H1 (cell line): ENCODE data around the gene RAB1B. TPM values are rescaled to one million over a fixed set of nuclear protein-coding genes. Genes with fewer than 3 reads are reported as not detected.

Experiments used
- CEBPB ChIP-seq: IDR thresholded peaks from 2 replicates; pipeline ENCODE4 v1.6.1; 2012; ENCODE audit warnings: low read depth, low read length
- CHD7 ChIP-seq: fragments of 300-600 bp; sonication (generic); IDR thresholded peaks from 2 replicates; pipeline ENCODE4 v1.7.1; 2012; ENCODE audit warnings: low read length, moderate library complexity, mild to moderate bottlenecking, inconsistent platforms; ENCODE audit not compliant: insufficient replicate concordance
- KDM4A ChIP-seq: IDR thresholded peaks from one replicate; pipeline ENCODE4 v1.7.1; 2012; ENCODE audit warnings: low read depth, mild to moderate bottlenecking, moderate library complexity, low read length, inconsistent platforms; ENCODE audit not compliant: severe bottlenecking
- NRF1 ChIP-seq: IDR thresholded peaks from 2 replicates; pipeline ENCODE4 v1.6.1; 2011; ENCODE audit warnings: mild to moderate bottlenecking, low read depth, low read length, improper control_type of control experiment
- PHF8 ChIP-seq: fragments of 200-600 bp; sonication (generic); conservative IDR thresholded peaks from 2 replicates; pipeline ENCODE4 v1.7.1; 2012; ENCODE audit warnings: low read depth, mild to moderate bottlenecking, inconsistent platforms, low read length, moderate library complexity
- RNF2 ChIP-seq: fragments of 200-900, 300-1000 bp; sonication (generic); IDR thresholded peaks from 2 replicates; pipeline ENCODE4 v1.7.1; 2016; ENCODE audit warnings: borderline replicate concordance, low read depth, mild to moderate bottlenecking, antibody characterized with exemption, low read length; ENCODE audit not compliant: poor library complexity, severe bottlenecking; ENCODE audit errors: missing control alignments
- polyA plus RNA-seq, 7 experiments: library from polyadenylated mRNA; depleted of rRNA in 3 of 7; stranded (reverse) in 5 of 7; unstranded in 2 of 7; fragments of >200 nt in 5 of 7; fragments of 200-250 nt in 2 of 7; gene quantifications; 1 replicate in 5 of 7; 2 replicates in 1 of 7; 4 replicates in 1 of 7; pipeline versions ENCODE4 v1.2.1 to v1.2.3, GENCODE V29; 2011 to 2013; ENCODE audit warnings: missing spikeins in 2 of 7, mixed read lengths in 2 of 7
- total RNA-seq: library from RNA; stranded (reverse); fragmentation: NEBNext Ultra II Directional; extraction: Animal tissue kit (Norgen Biotek cat#: 25700); gene quantifications from 2 replicates; pipeline ENCODE4 v1.2.1, GENCODE V29; 2021

RAB1B gene
- total and polyA plus RNA-seq, 2 of the 8 experiments (the other 6 are each of a cell fraction or from before 2014, with no cell fraction given) = 100 to 217 TPM

DNA sequence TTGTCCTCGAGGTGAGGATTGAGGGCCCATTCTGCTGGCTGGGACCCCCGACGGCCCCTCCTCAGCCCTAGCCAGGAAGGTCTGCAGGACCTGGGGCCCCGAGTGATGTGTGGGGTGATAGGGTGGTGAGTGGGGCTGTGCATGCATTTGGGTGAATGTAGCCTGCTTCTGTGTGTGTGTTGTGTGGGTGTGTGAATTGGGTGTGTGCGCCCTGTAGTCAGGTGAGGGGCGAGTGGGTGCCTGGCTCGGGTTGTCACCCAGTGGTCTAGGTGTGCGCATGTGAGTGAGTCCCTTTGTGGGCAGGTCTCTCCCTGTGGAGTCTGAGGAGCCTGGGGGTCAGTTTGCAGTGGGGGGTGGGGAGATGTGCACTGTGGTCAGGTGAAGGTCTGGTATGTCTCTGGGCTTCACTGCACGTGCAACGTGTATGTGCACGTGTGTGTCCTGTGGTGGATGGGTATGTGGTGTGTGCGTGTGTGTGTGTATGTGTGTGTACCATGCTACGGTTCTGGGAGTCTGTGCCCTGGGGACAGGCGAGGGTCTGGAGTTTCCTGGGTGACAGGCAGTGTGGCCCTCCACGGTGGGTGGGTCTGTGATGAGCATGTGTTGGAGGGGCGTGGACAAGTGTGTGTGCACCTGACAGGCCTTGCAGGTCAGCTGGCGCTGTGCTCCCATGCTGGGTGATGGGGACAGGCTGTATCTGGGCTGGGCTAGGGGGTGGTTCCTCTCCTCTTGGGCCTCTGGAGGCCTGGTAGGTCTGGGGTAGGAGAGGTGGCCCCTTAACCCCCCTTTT lies 24.3 kb downstream of the RAB1B start (continued):
- TF ChIP-seq CHD7 (no peak), CEBPB (no peak), PHF8 (no peak), RNF2 (no peak), KDM4A (no peak), NRF1 (no peak)
